ENCODE results near the gene IMMT. TPM values are rescaled to one million over a fixed set of nuclear protein-coding genes. Genes with fewer than 3 reads are reported as not detected.
"Not testable (repeated sequence)": the region's sequence is repeated elsewhere in the genome, so short reads cannot be mapped to it uniquely, and the experiment has no call there.

Gene IMMT
- total RNA-seq, 2 donors from 2014 or later: 96.8 to 99.9 TPM

- Histone ChIP-seq H3K4me1 (ENCODE audit: control insufficient read depth, insufficient read depth, low read length) (no peaks in the 10 kb centered on the region), H3K27ac (ENCODE audit: low read depth, low read length) (no peak overlapping the region), H3K36me3 (ENCODE audit: control insufficient read depth, insufficient read depth, low read length) (peaks cover 18% of the 10 kb centered on the region), H3K9me3 (ENCODE audit: control insufficient read depth, low read length) (no peaks in the 10 kb centered on the region), H3K27me3 (ENCODE audit: control insufficient read depth, insufficient read depth, low read length, poor library complexity, severe bottlenecking) (no peaks in the 10 kb centered on the region), H3K9ac (ENCODE audit: extremely low read depth, low read length, poor library complexity, severe bottlenecking) (no peak overlapping the region), H3K4me3 (ENCODE audit: low read length) (no peak overlapping the region)
- H3K9me3 Mint-ChIP-seq: no peaks in the 10 kb centered on the region
- H3K27ac Mint-ChIP-seq: no peak overlapping the region
- TF ChIP-seq CTCF (conservative IDR thresholded peaks at IDR 0.05): no peak
- no peak overlapping the region for H3K4me3 Mint-ChIP-seq
- WGBS, 2 experiments (ENCODE audit: insufficient coverage in 1 of 2, insufficient read length in 1 of 2): 90 to 91% methylated on average over 8 to 9 of the region's 9 CpGs
- no peak for DNase-seq
- peaks cover 16% of the 10 kb centered on the region for H3K4me1 Mint-ChIP-seq
- H3K27me3 Mint-ChIP-seq (ENCODE audit: insufficient read depth): no peaks in the 10 kb centered on the region
- peaks cover 10% of the 10 kb centered on the region for H3K36me3 Mint-ChIP-seq (ENCODE audit: low read depth)
Measured at GRCh38 chr2:86202702-86203101, 7.4 kb upstream of the IMMT start.

GRCh38 chr2:86202336-86202692 is 7.1 kb upstream of the IMMT start:
- 81 to 87% methylated on average over 2 of the region's 2 CpGs for WGBS, 2 experiments (ENCODE audit: insufficient coverage in 1 of 2, insufficient read length in 1 of 2)
- peak overlapping the region; percentile 42 for H3K27ac Mint-ChIP-seq
- peak overlapping the region; percentile 41 for H3K4me3 ChIP-seq (ENCODE audit: low read length)

GRCh38 chr2:86201671-86202335 is 6.5 kb upstream of the IMMT start:
- peak overlapping the region; percentile 32 for H3K27ac ChIP-seq (ENCODE audit: low read depth, low read length)
- 92 to 94% methylated on average over 4 to 8 of the region's 8 CpGs for WGBS, 2 experiments (ENCODE audit: insufficient coverage in 1 of 2, insufficient read length in 1 of 2)
- Mint-ChIP-seq H3K36me3 (ENCODE audit: low read depth) (peaks cover 5% of the 10 kb centered on the region), H3K27me3 (ENCODE audit: insufficient read depth) (no peaks in the 10 kb centered on the region), H3K27ac (peak overlapping the region; percentile 42), H3K4me1 (peaks cover 16% of the 10 kb centered on the region), H3K9me3 (no peaks in the 10 kb centered on the region), H3K4me3 (no peak overlapping the region)
- DNase-seq: no peak
- TF ChIP-seq CTCF (conservative IDR thresholded peaks at IDR 0.05): peak; percentile 22
- H3K27me3 ChIP-seq (ENCODE audit: control insufficient read depth, insufficient read depth, low read length, poor library complexity, severe bottlenecking): no peaks in the 10 kb centered on the region
- H3K4me1 ChIP-seq (ENCODE audit: control insufficient read depth, insufficient read depth, low read length): no peaks in the 10 kb centered on the region
- no peak overlapping the region for H3K9ac ChIP-seq (ENCODE audit: extremely low read depth, low read length, poor library complexity, severe bottlenecking)
- H3K4me3 ChIP-seq (ENCODE audit: low read length): peak overlapping the region; percentile 41
- no peaks in the 10 kb centered on the region for H3K9me3 ChIP-seq (ENCODE audit: control insufficient read depth, low read length)
- peaks cover 10% of the 10 kb centered on the region for H3K36me3 ChIP-seq (ENCODE audit: control insufficient read depth, insufficient read depth, low read length)

More at GRCh38 chr2:86202336-86202692, 7.1 kb upstream of the IMMT start:
- Histone ChIP-seq H3K27me3 (ENCODE audit: control insufficient read depth, insufficient read depth, low read length, poor library complexity, severe bottlenecking) (no peaks in the 10 kb centered on the region), H3K4me1 (ENCODE audit: control insufficient read depth, insufficient read depth, low read length) (no peaks in the 10 kb centered on the region), H3K36me3 (ENCODE audit: control insufficient read depth, insufficient read depth, low read length) (peaks cover 15% of the 10 kb centered on the region), H3K9ac (ENCODE audit: extremely low read depth, low read length, poor library complexity, severe bottlenecking) (no peak overlapping the region), H3K9me3 (ENCODE audit: control insufficient read depth, low read length) (no peaks in the 10 kb centered on the region), H3K27ac (ENCODE audit: low read depth, low read length) (no peak overlapping the region)
- no peak for DNase-seq
- TF ChIP-seq CTCF (conservative IDR thresholded peaks at IDR 0.05): no peak
- Mint-ChIP-seq H3K4me3 (no peak overlapping the region), H3K36me3 (ENCODE audit: low read depth) (peaks cover 8% of the 10 kb centered on the region), H3K27me3 (ENCODE audit: insufficient read depth) (no peaks in the 10 kb centered on the region), H3K4me1 (peaks cover 16% of the 10 kb centered on the region), H3K9me3 (no peaks in the 10 kb centered on the region)

- H3K4me3 ChIP-seq (ENCODE audit: low read length): peak overlapping the region; percentile 98
- H3K9ac ChIP-seq (ENCODE audit: extremely low read depth, low read length, poor library complexity, severe bottlenecking); DNase-seq; H3K36me3 ChIP-seq (ENCODE audit: control insufficient read depth, insufficient read depth, low read length); H3K9me3 ChIP-seq (ENCODE audit: control insufficient read depth, low read length); H3K4me1 ChIP-seq (ENCODE audit: control insufficient read depth, insufficient read depth, low read length); H3K27me3 ChIP-seq (ENCODE audit: control insufficient read depth, insufficient read depth, low read length, poor library complexity, severe bottlenecking); H3K27me3 Mint-ChIP-seq (ENCODE audit: insufficient read depth); H3K27ac ChIP-seq (ENCODE audit: low read depth, low read length); H3K36me3 Mint-ChIP-seq (ENCODE audit: low read depth); H3K27ac Mint-ChIP-seq; H3K9me3 Mint-ChIP-seq: not testable (repeated sequence)
- WGBS, 2 experiments (ENCODE audit: insufficient coverage in 1 of 2, insufficient read length in 1 of 2): 91 to 100% methylated on average over 4 to 11 of the region's 11 CpGs
- peaks cover 17% of the 10 kb centered on the region for H3K4me1 Mint-ChIP-seq
- peak overlapping the region; percentile 91 for H3K4me3 Mint-ChIP-seq
Measured at GRCh38 chr2:86200564-86200963, 5.3 kb upstream of the IMMT start.
